T-helper 2 cell treated with Interferon-gamma antibody and Interleukin-4, amounts not matched to agents 100 ng/mL and 5 ng/mL, for 36 hours (primary cell): ENCODE data around the gene ALDH1L2. TPM values are rescaled to one million over a fixed set of nuclear protein-coding genes. Genes with fewer than 3 reads are reported as not detected.
"Not testable (repeated sequence)": the region's sequence is repeated elsewhere in the genome, so short reads cannot be mapped to it uniquely, and the experiment has no call there.

ENCODE experiments used
- intact Hi-C: fragments of 100-400 bp; cut with micrococcal nuclease; formaldehyde crosslinking; loops from one replicate; pipeline ENCODE4 v1.15.1; 2023
- total RNA-seq: library from RNA; stranded (reverse); gene quantifications from 2 replicates; pipeline ENCODE4 v1.2.3, GENCODE V29; 2022

The ALDH1L2 gene
- 0.52 and 0.73 TPM in 2 replicates for total RNA-seq

DNA sequence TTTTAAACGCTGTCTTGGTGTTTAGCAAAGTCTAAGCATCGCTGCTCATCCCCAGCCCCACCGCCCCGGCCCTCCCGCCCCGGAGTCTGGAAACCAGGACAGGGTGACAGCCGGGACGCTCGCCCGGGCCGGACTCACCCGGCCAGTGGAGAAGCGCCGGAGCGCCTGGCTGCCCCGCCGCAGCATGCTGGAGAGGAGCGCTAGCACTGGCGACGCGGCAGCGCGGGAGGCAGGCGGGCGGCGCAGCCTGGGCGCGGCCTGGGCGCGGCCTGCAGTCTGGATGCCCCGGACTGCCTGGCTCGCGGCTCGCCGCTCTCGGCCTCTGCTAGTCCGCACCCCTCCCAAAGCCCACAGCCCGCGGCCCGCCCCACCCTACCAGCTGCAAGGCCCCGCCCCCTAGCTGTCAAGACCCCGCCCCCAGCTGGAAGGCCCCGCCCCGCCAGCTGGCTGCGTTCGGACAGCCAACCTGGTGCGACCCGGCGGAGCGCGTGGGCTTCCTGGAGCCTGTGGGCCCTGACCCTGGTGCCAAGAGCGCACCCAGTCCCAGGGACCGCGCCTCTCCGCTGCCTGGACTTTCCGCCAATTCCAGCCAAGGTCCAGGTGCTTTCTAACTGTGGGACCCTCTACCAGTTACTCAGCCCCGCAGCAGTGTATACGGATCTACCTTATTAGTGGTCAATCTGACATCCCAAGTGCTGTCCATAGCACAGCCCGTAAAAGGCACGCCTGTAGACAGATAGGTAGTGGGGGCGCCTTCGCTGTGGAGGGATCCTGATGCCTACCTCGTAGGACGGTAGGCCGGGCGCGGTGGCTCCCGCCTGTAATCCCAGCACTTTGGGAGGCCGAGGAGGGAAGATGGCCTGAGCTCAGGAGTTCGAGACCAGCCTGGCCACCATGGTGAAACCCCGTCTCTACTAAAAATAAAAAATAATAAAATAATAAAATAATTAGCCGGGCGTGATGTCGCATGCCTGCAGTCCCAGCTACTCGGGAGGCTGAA, at the start of gene ALDH1L2:
Gene ALDH1L2, minus strand, starts transcription at position 208 of the 1,000 bp plus-strand sequence. Its CDS starts 22 bp downstream, at position 186.
- intact Hi-C loops, result loop anchor here (1.0 kb wide), 1 partner anchor 23 kb away; the partner anchor contains the start of gene WASHC4

DNA sequence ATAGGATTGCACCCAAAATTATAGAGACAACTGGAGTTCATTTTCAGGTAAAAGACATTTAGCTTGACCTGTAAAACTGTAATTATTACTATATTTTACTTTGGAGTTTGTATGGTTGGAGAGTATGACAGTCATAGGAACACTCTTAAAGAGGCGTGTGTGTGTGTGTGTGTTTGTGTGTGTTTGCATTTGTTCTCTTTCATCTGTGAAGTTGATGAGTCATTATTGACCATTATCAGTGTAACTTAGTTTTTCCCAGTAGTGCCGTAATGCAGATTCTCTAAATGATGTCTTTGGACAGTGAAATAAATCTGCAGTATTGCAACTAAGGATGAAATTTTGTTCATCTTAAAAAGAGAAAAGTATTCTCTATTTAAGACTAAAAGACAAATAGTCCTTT, 36.3 kb upstream of the ALDH1L2 start:
- intact Hi-C loops, result no loop called here

DNA sequence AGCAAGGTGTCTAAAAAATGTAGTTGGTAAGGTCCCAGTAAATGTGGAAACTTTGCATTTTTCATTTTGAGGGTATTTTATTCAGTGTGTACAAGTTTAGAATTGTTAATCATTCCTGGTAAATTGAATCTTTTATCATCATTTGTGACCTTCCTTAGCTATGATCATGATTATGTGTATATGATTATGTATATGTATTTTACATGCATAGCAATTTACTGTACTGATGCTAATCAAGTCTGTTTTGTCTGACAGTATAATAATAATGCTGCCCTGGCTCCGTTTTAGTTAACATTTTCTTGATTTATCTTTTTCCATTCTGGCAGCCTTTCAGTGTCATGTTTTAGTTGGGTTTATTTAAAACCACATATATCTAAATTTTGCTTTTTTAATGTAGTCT, 32.7 kb upstream of the ALDH1L2 start:
- intact Hi-C loops, result loop anchor here (10.0 kb wide), 1 partner anchor 1182 kb away; the partner anchor contains the start of gene HSP90B1

GRCh38 chr12:105113094-105113493, 28.8 kb upstream of the ALDH1L2 start:
- intact Hi-C loops, result loop anchor here (10.0 kb wide), 1 partner anchor 1178 kb away; the partner anchor contains the start of gene HSP90B1

- intact Hi-C loops, result loop anchor here (10.0 kb wide), 1 partner anchor 1176 kb away; the partner anchor contains the start of gene HSP90B1
Measured at GRCh38 chr12:105110851-105111250, 26.6 kb upstream of the ALDH1L2 start.

DNA sequence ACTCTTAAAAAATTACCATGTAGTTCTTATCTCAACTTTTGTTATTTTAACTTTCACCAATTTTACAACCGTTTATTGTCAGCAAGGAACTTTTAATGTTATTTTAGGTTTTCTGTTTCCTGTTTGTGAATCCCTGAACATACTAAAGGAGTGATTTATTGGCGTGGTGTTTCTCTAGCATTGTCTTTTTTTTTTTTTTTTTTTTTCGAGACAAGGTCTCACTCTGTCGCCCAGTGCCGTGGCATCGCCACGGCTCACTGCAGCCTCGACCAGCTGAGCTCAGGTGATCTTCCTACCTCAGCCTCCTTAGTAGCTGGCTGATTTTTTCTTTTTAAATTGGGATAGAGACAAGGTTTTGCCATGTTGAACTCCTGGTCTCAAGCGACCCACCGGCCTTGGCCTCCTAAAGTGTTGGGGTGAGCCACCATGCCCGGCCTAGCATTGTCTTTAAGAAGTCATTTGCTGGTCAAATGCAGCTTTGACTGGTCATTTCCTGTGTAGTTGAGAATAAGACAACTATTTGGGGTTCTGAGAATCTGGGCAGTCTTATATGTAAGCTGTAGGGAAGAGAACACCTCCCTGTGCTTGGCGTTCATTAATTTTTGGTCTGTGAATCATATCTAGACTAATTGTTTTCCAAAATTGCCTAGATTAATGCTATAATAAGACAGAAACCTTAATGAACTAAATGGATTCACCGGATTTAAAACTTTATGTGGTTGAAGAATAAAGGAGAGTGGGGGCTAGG, 25.4 kb upstream of the ALDH1L2 start:
- intact Hi-C loops, result loop anchor here (5.0 to 10.0 kb wide), 6 partner anchors 275 to 1175 kb away; partner anchors contain the start of genes EID3, HSP90B1, NFYB and TXNRD1

DNA sequence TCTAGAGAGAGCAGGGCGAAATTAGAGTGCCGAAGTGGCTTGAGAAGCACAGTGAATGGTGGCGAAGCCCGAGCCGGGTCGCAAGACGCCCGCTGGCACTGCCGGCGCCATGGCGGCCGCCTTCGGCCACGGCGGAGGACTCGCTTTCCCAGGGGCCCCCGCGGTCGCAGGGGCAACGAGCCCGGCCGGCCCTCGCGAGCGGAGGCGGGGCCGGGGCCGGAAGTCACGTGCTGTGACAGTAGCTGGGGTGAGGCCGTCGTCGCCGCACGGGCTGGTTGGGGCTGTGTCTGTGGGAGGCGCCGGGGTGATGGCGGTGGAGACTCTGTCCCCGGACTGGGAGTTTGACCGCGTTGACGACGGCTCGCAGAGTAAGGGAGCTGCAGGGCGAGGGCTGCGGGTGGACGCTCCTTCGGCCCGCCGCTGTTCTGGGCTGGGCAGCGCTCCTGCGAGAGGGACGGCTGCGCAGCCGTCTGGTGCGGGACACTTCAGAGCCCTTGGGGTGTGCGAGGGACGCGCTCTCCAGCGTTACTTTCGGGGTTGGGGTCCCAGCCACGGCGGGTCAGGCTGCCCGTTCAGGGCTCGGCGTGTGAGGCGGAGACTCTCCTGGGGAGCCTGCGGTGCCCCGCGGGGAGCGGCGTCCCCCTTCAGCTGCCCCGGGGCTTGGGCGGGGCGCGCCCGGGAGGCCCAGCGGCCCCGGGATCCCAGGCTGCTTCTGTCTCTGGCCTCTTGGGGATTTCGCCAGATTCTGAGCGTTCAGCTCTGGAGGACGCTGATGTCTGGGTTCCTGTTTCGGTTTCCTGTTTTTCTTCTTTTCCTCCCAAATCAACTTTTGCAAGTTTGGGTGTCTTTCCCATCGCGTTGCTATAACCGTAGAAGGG, 23.5 kb upstream of the ALDH1L2 start, which contains the start of gene WASHC4:
Gene WASHC4, plus strand, starts transcription at position 238 of the 878 bp plus-strand sequence. Its CDS starts 70 bp downstream, at position 308.
- intact Hi-C loops, result loop anchor here (1.0 to 10.0 kb wide), 12 partner anchors 23 to 1143 kb away; partner anchors contain the start of genes ALDH1L2, C12orf75, EID3 and HCFC2

- intact Hi-C loops, result loop anchor here (1.0 to 10.0 kb wide), 11 partner anchors 23 to 1142 kb away; partner anchors contain the start of genes ALDH1L2, EID3, HCFC2 and NFYB
Measured at GRCh38 chr12:105107171-105107493, 22.9 kb upstream of the ALDH1L2 start.

GRCh38 chr12:105106621-105107020, 22.4 kb upstream of the ALDH1L2 start:
- intact Hi-C loops, result loop anchor here (1.0 to 10.0 kb wide), 11 partner anchors 22 to 1142 kb away; partner anchors contain the start of genes ALDH1L2, EID3, HCFC2 and NFYB

GRCh38 chr12:105104762-105105161, 20.5 kb upstream of the ALDH1L2 start:
- intact Hi-C loops, result loop anchor here (5.0 to 10.0 kb wide), 5 partner anchors 280 to 967 kb away; partner anchors contain the start of genes EID3, NFYB and TXNRD1

DNA sequence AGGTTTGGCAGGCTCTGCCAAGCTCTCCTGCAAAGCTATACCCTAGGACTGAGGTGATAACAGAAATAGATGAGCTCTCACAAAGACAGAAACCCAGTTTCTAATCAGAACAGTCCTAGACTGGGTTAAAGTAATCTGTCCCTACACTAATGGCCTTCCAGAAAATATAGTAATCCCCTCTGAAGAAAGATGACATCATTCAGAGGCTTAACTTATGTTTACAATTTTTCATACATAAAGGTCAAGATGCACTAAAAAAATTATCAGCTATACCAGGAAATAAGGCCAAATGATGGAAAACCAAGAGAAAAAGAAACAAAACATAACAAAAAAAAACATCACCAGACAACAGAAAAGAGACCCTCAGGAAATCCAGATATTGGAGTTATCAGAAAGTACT, 18.4 kb upstream of the ALDH1L2 start:
- intact Hi-C loops, result loop anchor here (10.0 kb wide), 1 partner anchor 282 kb away; no protein-coding TSS in a partner anchor

DNA sequence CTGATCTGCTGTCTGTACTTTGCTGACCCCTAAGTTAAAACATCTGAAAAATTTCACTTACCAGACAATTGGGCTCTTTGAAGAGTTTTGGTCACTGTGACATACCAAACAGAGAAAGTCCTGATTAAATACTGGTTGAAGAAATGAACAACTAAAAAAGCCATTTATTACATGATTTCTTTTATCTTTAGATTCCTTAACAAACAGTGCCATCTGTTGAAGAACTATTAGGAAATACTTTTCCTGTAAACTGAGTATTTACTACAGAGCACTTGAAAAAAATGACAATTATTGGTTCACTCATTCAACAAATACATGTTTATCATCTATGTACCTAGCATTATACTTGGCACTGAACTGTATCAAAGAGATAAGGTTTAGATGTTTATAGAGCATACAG, 16.7 kb upstream of the ALDH1L2 start:
- intact Hi-C loops, result loop anchor here (10.0 kb wide), 1 partner anchor 284 kb away; no protein-coding TSS in a partner anchor

DNA sequence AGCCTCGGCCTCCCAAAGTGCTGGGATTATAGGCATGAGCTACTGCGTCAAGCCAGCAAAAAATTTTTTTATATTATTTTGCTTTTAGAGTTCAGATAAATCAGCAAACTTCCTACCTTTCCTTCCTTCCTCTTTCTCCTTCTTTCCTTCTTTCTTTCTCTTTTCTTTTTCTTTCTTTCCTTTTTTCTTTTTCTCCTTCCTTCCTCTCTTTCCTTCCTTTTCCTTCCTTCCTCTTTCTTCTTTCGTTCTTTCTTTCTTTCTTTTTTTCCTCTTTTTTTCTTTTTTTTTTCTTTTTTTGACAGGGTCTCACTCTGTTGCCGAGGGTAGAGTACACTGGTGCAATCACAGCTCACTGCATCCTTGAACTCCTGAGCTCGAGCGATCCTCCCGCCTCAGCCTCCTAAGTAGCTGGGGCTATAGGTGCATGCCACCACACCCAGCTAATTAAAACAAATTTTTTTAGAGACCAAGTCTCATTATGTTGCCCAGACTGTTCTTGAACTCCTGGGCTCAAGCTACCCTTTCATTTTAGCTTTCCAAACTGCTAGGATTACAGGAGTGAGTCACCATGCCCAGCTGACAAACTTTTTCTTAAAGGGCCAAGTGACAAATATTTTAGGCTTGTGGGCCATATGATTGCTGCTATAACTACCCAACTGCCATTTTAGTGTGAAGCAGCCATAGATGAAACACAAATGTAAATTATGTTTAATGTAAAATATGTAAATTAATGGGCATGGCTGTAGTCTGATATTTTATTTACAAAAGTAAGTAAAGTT, 16.1 kb upstream of the ALDH1L2 start:
- intact Hi-C loops, result loop anchor here (10.0 kb wide), 1 partner anchor 284 kb away; no protein-coding TSS in a partner anchor

- intact Hi-C loops, result no loop called here
Measured at GRCh38 chr12:105099356-105099755, 15.1 kb upstream of the ALDH1L2 start.

DNA sequence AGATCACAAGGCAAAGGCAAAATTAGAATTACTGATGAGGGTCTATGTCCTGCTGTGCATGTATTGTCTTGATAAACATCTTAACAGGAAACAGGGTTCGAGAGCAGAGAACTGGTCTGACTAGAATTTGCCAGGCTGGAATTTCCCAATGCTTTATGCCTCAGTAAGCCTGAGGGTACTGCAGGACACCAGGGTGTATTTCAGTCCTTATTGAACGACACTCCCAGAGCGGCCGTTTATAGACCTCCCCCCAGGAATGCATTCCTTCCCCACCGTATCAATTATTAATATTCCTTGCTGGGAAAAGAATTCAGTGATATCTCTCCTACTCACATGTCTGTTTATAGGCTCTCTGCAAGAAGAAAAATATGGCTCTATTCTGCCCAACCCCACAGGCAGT, 11.1 kb upstream of the ALDH1L2 start:
- intact Hi-C loops, result not testable (repeated sequence)

DNA sequence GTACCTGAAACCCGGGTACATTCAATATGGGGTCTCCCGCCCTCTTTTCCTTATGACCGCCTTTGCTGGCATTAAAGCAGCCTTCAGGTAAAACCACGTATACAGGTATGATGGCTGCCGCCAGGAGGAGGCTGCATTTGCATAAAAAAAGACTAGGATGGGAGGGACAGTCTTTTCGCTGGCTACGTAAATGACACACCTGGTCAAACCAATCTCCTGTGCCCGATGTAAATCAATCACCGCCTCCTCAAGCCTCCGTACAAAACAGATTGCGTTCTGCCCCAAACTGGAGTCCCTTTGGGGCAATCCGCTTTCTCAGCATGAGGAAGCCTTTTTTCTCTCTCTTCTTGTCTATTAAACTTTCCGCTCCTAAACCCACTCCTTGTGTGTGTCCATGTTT, 8.1 kb upstream of the ALDH1L2 start:
- intact Hi-C loops, result no loop called here

DNA sequence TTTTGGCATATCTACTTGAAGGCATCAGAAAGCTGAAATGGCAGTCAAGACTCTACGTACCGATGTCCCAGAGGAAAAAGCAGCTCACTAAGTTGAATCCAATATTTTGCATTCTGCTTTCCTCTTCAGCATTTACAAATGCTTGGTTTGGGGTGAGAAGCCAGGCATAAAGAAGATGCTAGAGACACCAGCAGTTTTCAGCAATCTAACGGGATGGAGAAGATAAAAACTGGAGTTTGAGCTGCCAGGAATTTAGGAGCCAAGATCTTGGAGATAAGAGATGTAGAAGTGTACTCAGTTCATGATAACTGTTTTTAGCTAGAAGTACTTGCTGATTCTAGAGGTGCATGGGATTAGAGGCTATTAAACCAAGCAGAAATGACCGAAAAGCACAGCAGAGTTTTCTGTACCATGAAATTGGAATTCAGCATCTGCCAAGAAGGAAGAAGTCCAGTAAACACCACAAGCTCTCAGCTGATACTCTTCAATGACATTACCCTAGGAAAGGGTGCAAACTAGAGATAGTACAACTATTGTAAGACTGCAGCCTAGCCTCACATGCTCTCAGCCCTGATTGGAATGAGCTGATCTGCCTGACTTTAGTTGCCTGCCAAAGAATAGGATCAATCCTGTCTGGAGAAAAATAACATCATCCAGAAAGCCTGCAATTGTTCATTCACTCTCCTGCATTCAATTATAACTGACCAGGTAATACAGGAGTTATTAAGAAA, 7.4 kb upstream of the ALDH1L2 start:
- intact Hi-C loops, result no loop called here

- intact Hi-C loops, result no loop called here
Measured at GRCh38 chr12:105090361-105090760, 6.1 kb upstream of the ALDH1L2 start.
